Activated CD8-positive, alpha-beta memory T cell treated with anti-CD3 and anti-CD28 coated beads, Interleukin-2, amount 10 ng/mL, durations not matched to agents 7 days and 5 days (primary cell): ENCODE data around the gene TMEM63A. TPM values are rescaled to one million over a fixed set of nuclear protein-coding genes. Genes with fewer than 3 reads are reported as not detected.
"Not testable (repeated sequence)": the region's sequence is repeated elsewhere in the genome, so short reads cannot be mapped to it uniquely, and the experiment has no call there.

Source experiments
- ATAC-seq: fragments of 150-1000 bp; cut with Tn5 transposase; one replicate; pipeline ENCODE4 v1.10.0; 2021; ENCODE audit warnings: moderate library complexity
- CTCF ChIA-PET: fragments of 350-600 bp; sonication (Branson Sonifier 250); formaldehyde crosslinking; loops from one replicate; lab custom pipeline; 2021; ENCODE audit warnings: antibody characterized with exemption; lab: Charles Lee
- DNase-seq: peaks from one replicate; pipeline ENCODE4 v3.0.0-alpha.2; 2020
- H3K27ac Mint-ChIP-seq: one replicate; pipeline ENCODE4 v1.8.0; 2021; ENCODE audit warnings: mild to moderate bottlenecking, mixed read lengths
- H3K27me3 Mint-ChIP-seq: one replicate; pipeline ENCODE4 v1.8.0; 2021; ENCODE audit warnings: mixed read lengths
- H3K36me3 Mint-ChIP-seq: one replicate; pipeline ENCODE4 v1.8.0; 2021; ENCODE audit warnings: mild to moderate bottlenecking, mixed read lengths
- H3K4me1 Mint-ChIP-seq: one replicate; pipeline ENCODE4 v1.8.0; 2021; ENCODE audit warnings: mixed read lengths
- H3K4me3 Mint-ChIP-seq: one replicate; pipeline ENCODE4 v1.8.0; 2021; ENCODE audit warnings: mild to moderate bottlenecking, moderate library complexity, mixed read lengths
- H3K9me3 Mint-ChIP-seq: one replicate; pipeline ENCODE4 v1.8.0; 2022; ENCODE audit warnings: low read depth, mixed read lengths
- total RNA-seq, 2 experiments: library from RNA; stranded (reverse); gene quantifications; one replicate each; pipeline ENCODE4 v1.2.3, GENCODE V29; 2021

Gene TMEM63A
- total RNA-seq, 2 experiments from 2014 or later, result 50.4 to 58.7 TPM

DNA sequence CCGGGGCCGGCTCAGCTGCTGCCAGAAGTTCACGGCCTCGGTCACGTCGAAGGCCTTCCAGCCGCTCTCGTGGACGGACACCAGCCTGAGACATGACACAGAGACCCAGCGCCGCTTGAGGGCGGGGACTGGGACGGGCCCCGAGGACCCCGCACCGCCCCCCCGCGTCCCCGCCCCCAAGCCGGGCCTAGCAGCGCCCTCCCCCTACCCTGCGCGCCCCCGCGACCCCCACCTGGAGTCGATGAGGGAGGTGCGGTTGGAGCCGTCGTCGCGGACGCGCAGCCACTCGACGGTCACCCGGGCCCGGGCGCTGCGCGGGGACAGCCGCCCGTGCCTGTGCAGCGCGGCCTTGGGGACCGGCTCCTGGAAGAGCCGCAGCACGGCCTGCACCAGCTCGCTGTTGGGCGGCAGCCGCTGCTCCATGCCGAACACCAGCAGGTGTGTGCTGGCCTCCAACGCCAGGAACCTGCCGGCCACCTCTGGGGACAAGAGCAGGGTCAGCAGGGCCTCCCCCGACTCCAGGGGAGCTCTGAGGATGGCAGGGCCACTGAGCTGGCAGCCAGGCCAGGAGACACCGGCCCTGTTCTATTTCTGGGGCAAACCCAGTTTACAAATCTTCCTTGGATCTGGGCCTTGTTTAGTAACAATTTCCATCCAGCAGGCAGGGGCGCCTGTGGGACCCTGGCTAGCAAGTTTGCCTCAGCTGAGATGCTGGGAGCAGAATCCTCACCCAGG is 5.5 kb upstream of the TMEM63A start:
- not testable (repeated sequence) for H3K36me3 Mint-ChIP-seq, H3K4me3 Mint-ChIP-seq, H3K27ac Mint-ChIP-seq, H3K9me3 Mint-ChIP-seq, H3K4me1 Mint-ChIP-seq, DNase-seq, ATAC-seq, H3K27me3 Mint-ChIP-seq
- CTCF ChIA-PET, result interaction anchor here (1.5 kb wide), 1 partner anchor 10 kb away, joined by 3 read pairs; no protein-coding TSS in a partner anchor

- ATAC-seq (no peak), DNase-seq (no peak)
- H3K27me3 Mint-ChIP-seq, result peaks cover 5% of the 10 kb centered on the region
- no peak overlapping the region for H3K27ac Mint-ChIP-seq
- CTCF ChIA-PET, result interaction anchor here (1.5 kb wide), 1 partner anchor 11 kb away, joined by 3 read pairs; no protein-coding TSS in a partner anchor
- peaks cover 8% of the 10 kb centered on the region for H3K4me1 Mint-ChIP-seq
- no peak overlapping the region for H3K4me3 Mint-ChIP-seq
- no peaks in the 10 kb centered on the region for H3K9me3 Mint-ChIP-seq
- no peaks in the 10 kb centered on the region for H3K36me3 Mint-ChIP-seq
These were observed 4.8 kb upstream of the TMEM63A start for GRCh38 chr1:225887030-225887314.

DNA sequence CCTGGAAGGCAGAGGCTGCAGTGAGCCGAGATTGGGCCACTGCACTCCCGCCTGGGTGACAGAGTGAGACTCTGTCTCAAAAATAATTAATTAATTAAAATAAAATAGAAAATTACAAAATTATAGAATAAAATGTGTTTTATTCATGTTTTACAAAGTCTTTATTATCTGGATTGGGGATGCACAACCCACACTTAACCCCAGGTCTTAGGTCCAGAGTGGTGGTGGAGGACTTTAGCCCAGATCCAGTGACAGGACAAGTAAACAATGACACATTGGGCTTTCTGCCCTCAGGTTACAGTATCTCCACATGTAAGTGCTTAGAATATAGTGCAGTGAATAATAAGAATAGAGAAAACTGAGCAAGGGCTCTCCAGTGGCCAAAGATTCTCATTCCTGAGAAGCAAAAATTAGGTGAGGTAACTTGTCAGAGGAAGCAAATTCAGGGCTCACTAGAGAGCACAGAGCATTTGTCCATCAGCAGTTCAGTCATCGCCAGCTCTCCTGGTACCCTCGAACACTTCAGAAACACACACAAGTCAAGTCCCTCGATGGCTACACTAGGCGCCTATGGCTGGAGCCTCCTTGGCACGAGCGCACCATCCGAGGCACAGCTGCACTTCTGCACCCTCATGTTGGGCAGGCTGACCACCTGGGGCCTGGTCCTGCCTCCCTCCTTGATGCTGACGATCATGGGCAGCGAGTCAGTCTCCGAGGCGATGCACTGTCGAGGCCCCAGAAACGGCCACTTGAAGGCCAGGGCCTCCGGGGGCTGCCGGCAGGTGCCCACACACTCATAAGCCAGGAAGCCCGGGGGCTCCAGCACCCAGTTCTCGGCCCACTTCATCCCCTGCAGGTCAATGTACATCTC is 4.2 kb upstream of the TMEM63A start:
- Mint-ChIP-seq H3K9me3 (no peaks in the 10 kb centered on the region), H3K27ac (no peak overlapping the region), H3K27me3 (peaks cover 5% of the 10 kb centered on the region), H3K36me3 (no peaks in the 10 kb centered on the region), H3K4me1 (peaks cover 9% of the 10 kb centered on the region), H3K4me3 (no peak overlapping the region)
- CTCF ChIA-PET, result interaction anchor here (1.5 kb wide), 1 partner anchor 11 kb away, joined by 3 read pairs; no protein-coding TSS in a partner anchor
- DNase-seq, result no peak
- ATAC-seq, result no peak

DNA sequence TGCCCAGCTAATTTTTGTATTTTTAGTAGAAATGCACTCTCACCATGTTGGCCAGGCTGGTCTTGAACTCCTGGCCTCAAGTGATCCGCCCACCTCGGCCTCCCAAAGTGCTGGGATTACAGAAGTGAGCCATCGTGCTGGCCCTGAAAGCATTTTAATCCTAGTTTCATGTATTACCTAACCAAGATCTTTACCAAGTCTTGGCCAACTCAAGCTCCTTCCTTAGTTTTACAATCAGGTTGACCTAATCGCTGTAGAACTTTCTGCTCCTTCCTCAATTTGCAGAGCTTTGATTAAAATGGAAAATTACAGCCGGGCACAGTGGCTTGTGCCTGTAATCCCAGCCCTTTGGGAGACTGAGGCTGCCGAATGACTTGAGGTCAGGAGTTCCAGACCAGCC is 3.2 kb upstream of the TMEM63A start:
- ATAC-seq, result no peak
- CTCF ChIA-PET, result interaction anchor here (0.9 to 1.2 kb wide), 3 partner anchors 12 to 418 kb away, joined by 3 read pairs; no protein-coding TSS in a partner anchor

GRCh38 chr1:225883616-225884265 is 1.6 kb upstream of the TMEM63A start:
- DNase-seq (no peak), ATAC-seq (no peak)
- H3K9me3 Mint-ChIP-seq, result no peaks in the 10 kb centered on the region
- no peak overlapping the region for H3K27ac Mint-ChIP-seq
- CTCF ChIA-PET, result interaction anchor here (0.7 to 4.7 kb wide), 10 partner anchors 8 to 406 kb away, joined by 3 to 34 read pairs (median 8); partner anchors contain the start of genes PYCR2 and SRP9
- peaks cover 32% of the 10 kb centered on the region for H3K4me1 Mint-ChIP-seq
- no peaks in the 10 kb centered on the region for H3K36me3 Mint-ChIP-seq
- H3K27me3 Mint-ChIP-seq, result peaks cover 5% of the 10 kb centered on the region
- H3K4me3 Mint-ChIP-seq, result peak overlapping the region; percentile 10

More for the DNA sequence above, 3.2 kb upstream of the TMEM63A start:
- no peaks in the 10 kb centered on the region for H3K36me3 Mint-ChIP-seq
- no peaks in the 10 kb centered on the region for H3K9me3 Mint-ChIP-seq
- H3K4me1 Mint-ChIP-seq, result peaks cover 20% of the 10 kb centered on the region
- H3K4me3 Mint-ChIP-seq, result no peak overlapping the region
- no peak for DNase-seq
- H3K27ac Mint-ChIP-seq, result no peak overlapping the region
- peaks cover 5% of the 10 kb centered on the region for H3K27me3 Mint-ChIP-seq

DNA sequence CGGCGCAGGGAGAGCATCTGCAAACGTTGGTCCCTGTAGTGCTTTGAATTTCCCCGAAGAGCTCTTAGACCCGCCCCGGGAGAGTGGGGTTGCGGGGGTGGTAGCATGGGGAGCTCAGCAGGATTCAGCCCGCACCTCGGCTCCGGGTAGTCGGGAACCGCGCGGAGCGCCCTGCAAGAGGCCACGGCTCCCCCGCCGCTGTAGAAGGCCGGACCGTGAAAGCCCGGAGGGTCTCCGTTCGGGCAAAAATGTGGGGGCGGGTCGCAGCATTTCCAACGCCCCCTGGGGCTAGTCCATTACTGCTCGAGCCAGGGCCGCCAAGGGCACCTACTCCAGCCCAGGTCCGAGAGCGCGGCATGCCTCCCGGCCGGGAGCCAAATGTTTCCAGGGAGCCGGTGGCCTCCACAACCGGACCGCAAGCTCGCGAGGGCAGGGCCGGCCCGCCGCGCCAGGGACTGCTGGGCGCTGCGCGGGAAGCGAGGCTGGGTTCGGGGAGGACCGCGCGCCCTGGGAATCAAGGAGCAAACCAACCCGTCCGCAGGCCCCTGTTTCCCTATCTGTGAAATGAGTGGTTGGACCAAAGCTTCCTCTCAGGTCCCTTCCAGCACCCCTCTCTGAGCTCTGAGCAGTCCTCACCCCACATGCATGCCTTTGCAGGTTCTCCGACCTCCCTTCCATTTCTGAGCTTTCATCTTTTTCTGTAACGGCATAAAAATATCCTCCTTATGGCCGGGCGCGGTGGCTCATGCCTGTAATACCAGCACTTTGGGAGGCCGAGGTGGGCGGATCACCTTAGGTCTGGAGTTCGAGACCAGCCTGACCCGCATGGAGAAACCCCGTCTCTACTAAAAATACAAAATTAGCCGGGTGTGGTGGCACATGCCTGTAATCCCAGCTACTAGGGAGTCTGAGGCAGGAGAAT is 775 bp upstream of the TMEM63A start:
- Mint-ChIP-seq H3K27me3 (peaks cover 5% of the 10 kb centered on the region), H3K36me3 (no peaks in the 10 kb centered on the region), H3K4me3 (peak overlapping the region; percentile 82), H3K4me1 (peaks cover 32% of the 10 kb centered on the region), H3K9me3 (no peaks in the 10 kb centered on the region), H3K27ac (peak overlapping the region; percentile 67)
- ATAC-seq (peak; percentile 46), DNase-seq (peak; percentile 54)
- CTCF ChIA-PET, result interaction anchor here (0.7 to 4.7 kb wide), 21 partner anchors 9 to 415 kb away, joined by 3 to 34 read pairs (median 5); partner anchors contain the start of genes PYCR2, SDE2 and SRP9

DNA sequence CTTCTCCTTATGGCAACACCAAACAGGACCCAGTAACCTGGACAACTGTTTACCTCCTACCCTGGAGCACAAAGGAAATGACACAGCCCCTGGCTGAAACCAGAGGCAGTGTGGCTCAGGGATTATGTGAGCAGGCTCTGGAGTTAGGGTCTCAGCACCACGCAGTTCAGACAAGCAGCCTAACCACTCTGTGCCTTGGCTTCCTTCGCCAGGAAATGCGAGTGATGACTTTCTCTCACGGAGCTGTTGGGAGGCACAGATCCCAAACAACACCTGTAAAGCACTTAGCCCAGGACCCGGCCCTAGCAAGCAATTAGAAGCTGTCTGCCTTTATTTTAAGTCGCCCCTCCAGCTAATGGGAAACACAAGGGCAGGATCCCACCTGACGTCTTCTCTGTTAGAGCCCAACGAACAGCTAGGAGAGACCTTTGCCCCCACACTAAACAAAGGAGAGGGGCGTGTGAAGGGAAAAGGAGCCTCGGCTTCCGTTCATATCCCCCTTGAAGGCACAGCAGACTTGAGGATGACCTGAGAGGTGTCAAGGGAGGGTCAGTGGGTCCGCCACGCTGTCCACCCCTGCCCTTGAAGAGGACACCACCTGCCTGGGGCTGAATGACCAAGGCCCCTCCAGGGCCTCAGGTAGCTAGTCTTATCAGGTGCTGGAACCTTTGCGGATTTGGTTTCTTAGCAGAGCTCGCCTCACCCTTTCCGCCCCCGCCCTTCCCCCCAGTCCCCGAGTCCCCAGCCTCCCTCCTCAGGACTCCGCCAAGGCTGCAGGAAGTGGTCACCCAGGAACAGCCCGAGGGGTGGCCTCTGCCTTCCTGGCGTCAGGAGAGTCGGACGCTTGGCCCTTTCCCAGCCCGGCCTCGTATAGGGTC is 860 bp downstream of the TMEM63A start:
- Mint-ChIP-seq H3K27ac (peak overlapping the region; percentile 87), H3K36me3 (peaks cover 8% of the 10 kb centered on the region), H3K9me3 (no peaks in the 10 kb centered on the region), H3K27me3 (peaks cover 5% of the 10 kb centered on the region), H3K4me3 (peak overlapping the region; percentile 82), H3K4me1 (peaks cover 37% of the 10 kb centered on the region)
- DNase-seq, result peak; percentile 73
- ATAC-seq, result peak; percentile 34
- CTCF ChIA-PET, result interaction anchor here (0.5 to 4.7 kb wide), 14 partner anchors 8 to 408 kb away, joined by 3 to 34 read pairs (median 5); partner anchors contain the start of genes LEFTY1, PYCR2 and SRP9

DNA sequence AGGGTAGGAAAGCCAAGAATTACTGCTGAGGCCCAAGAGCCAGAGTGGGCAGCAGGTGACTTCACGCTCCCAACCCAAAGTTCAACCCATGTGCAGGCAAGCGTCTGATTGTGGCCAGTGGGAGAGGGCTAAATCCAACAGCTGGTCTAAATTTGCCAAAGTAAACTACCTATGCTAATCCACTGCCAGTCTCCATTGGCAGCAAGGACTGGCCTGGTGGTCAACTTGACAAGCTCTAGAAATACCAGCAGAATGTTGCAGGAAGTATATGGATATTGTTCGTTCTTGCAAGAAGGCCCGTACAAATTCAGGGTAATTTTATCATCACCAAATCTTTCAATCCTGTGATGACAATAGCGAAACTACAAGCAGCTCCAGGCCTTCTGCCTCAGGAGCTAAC is 1.5 kb downstream of the TMEM63A start:
- Mint-ChIP-seq H3K9me3 (no peaks in the 10 kb centered on the region), H3K27ac (peak overlapping the region; percentile 87), H3K4me1 (peaks cover 43% of the 10 kb centered on the region), H3K36me3 (peaks cover 8% of the 10 kb centered on the region), H3K4me3 (peak overlapping the region; percentile 82), H3K27me3 (peaks cover 5% of the 10 kb centered on the region)
- ATAC-seq, result no peak
- DNase-seq, result no peak
- CTCF ChIA-PET, result interaction anchor here (1.3 to 4.7 kb wide), 8 partner anchors 8 to 406 kb away, joined by 3 to 34 read pairs (median 6); partner anchors contain the start of genes LEFTY1, PYCR2 and SRP9

DNA sequence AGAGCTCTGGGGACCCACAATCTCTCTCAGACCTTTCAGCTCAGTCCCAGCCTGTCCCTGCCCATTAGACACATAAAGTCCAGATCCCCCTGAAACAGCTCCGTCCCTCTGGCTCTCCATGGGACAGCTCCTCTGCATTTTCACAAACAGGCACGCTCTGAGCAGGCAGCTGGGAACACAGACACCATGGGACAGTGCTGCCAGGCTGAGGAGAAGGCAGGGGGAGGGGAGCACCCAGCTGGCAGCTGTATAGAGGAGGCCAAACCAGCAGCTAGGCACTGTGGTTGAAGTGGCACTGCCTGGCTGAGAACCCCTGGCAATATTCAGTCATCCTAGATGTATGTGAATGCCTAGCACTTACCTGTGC is 2.0 kb downstream of the TMEM63A start:
- Mint-ChIP-seq H3K27me3 (peaks cover 5% of the 10 kb centered on the region), H3K27ac (no peak overlapping the region), H3K9me3 (no peaks in the 10 kb centered on the region), H3K4me1 (peaks cover 47% of the 10 kb centered on the region), H3K36me3 (peaks cover 12% of the 10 kb centered on the region), H3K4me3 (no peak overlapping the region)
- no peak for DNase-seq
- CTCF ChIA-PET, result interaction anchor here (0.9 to 4.7 kb wide), 7 partner anchors 9 to 102 kb away, joined by 3 to 34 read pairs (median 6); partner anchors contain the start of genes LEFTY1, PYCR2 and SRP9
- ATAC-seq, result no peak

DNA sequence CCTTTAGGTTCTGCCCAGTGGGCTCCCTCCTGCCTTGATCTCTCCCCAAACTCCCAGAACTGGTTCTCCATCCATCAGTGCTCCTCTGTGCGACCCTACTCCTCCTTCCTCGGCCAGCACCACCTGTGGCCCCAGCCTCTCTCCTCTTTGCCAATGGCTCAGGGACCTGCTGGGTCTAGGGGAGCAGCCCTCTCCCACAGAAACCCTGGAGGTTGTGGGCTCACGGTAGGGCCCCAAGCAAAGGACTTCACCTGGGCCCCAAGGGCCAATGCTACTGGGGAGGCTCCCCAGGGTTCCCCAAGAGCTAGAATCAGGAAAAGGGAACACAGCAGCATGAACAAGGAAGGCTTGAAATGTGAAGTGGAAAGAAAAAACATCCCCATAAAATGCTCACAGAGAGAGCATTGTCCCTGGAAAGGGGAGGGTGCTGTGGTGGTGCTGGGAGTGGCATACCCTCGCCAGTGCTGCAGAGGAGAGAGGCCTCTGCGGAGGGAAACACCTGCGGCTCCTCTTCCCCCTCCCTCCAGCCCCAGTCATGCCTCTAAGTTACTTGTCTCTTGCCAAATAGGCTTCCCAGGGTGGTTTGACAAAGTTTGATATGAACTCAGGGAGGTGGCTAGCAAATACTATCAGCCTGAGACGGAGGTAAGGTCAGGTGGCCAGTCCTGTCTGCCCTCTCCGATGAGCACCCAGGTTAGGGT is 2.5 kb downstream of the TMEM63A start:
- peaks cover 48% of the 10 kb centered on the region for H3K4me1 Mint-ChIP-seq
- peaks cover 13% of the 10 kb centered on the region for H3K36me3 Mint-ChIP-seq
- DNase-seq, result no peak
- no peak overlapping the region for H3K27ac Mint-ChIP-seq
- H3K27me3 Mint-ChIP-seq, result peaks cover 5% of the 10 kb centered on the region
- no peak for ATAC-seq
- H3K9me3 Mint-ChIP-seq, result no peaks in the 10 kb centered on the region
- CTCF ChIA-PET, result interaction anchor here (0.9 to 4.7 kb wide), 5 partner anchors 9 to 82 kb away, joined by 3 to 34 read pairs (median 6); partner anchors contain the start of gene PYCR2
- no peak overlapping the region for H3K4me3 Mint-ChIP-seq

DNA sequence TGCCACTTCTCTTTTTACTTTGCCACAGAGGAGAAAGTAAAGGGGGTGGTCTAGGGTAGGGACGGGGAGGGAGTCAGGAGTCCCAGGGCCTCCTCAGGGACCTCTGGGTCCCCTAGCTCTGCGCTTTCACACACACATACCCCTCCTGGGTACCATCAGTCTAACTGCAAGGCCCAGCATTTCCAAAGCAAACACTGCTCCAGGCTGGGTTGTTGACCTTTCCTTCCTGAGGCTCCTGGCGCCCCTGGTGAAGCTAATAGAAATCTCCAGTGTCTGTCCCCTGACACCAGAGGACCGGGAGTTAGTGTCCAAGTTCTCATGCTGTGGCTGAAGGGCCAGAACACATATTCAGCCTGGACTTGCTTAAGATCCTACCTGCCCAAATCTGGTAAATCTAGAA is 3.9 kb downstream of the TMEM63A start:
- CTCF ChIA-PET, result interaction anchor here (0.7 to 2.4 kb wide), 7 partner anchors 19 to 403 kb away, joined by 3 to 7 read pairs (median 4); partner anchors contain the start of gene SRP9
- no peaks in the 10 kb centered on the region for H3K27me3 Mint-ChIP-seq
- H3K9me3 Mint-ChIP-seq, result no peaks in the 10 kb centered on the region
- ATAC-seq (no peak), DNase-seq (no peak)
- H3K36me3 Mint-ChIP-seq, result peaks cover 17% of the 10 kb centered on the region
- no peak overlapping the region for H3K4me3 Mint-ChIP-seq
- H3K4me1 Mint-ChIP-seq, result peaks cover 47% of the 10 kb centered on the region
- no peak overlapping the region for H3K27ac Mint-ChIP-seq
